Embryonic facial prominence (tissue), 1 donor: ENCODE results near the gene CCNJL.
"Not testable (repeated sequence)": the region's sequence is repeated elsewhere in the genome, so short reads cannot be mapped to it uniquely, and the experiment has no call there.

ENCODE experiments used
- DNase-seq: peaks from one replicate; pipeline ENCODE4 v3.0.0-alpha.2; 2016; ENCODE audit errors: extremely low spot score

The CCNJL gene, protein sequence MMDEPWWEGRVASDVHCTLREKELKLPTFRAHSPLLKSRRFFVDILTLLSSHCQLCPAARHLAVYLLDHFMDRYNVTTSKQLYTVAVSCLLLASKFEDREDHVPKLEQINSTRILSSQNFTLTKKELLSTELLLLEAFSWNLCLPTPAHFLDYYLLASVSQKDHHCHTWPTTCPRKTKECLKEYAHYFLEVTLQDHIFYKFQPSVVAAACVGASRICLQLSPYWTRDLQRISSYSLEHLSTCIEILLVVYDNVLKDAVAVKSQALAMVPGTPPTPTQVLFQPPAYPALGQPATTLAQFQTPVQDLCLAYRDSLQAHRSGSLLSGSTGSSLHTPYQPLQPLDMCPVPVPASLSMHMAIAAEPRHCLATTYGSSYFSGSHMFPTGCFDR

DNA sequence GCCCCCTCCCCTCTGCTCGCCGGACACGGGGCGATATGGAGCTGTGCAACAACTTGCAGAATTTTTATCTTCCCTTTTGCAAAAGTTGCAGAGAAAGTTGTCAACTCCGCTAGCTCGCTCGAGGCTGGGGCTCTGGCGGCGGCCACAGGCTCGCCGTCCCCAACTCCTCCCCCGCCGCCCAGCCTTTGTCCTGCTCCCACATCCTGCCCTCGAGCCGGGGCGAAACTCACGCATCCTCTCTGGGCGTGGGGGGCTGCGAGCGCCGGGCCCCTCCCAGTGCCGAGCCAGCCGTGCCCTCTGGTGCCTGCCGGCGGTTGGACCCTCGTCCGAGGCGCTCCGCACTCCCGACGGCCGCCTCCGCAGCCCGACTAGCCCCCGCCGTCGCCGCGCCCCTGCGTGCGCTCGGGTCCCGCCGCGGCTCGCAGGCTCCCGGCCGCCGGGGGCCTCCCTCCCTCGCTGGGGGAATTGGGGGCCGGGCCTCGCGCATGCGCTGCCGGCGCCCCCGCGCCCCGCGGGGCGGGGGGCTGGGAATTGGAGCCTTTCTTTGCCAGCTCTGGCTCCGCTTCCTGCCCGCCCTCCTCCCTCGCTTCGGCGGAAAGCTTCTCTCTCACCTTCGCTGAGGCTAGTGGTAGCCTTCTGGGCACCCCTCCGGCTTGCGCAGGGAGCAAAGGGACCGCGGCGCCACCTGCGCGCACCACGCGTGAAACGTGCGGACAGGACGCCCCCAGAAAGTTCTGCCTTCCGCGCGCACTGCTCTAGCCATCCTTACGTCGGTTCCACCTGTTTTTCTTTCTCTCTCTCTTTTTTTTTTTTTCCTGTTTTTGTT lies at the start of gene CCNJL:
CCNJL (minus strand) TSS at position 431 of the 826 bp plus-strand sequence. CDS start 641 bp downstream, outside the sequence.
- no peak for DNase-seq

DNA sequence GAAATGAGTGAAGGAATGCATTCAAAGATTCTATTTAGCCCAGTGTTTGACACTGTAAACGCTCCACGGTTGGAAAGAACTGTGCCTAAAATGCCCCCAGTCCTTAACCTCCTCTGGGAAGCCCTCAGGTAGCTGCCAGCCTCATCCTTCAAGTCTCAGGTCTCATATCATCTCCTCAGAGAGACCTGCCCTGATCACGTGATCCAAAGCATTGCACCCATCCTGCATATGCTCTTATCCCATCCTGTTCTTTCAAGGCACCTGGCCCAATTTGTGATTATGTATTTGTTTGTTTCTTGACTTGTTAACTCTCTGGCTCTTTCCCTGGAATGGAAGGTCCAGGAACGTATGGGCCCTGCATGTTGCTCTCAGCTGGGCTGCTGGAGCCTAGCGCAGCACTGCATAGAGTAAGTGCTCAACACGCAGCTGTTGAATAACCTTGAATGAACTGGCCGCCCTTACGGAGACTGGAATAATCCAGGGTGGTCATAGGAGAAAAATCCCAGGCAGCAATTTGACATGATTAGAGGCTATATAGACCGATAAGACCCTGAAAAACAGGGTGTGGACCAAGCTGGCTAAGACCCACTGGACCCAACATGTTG lies 49.4 kb upstream of the CCNJL start:
- DNase-seq: no peak

DNA sequence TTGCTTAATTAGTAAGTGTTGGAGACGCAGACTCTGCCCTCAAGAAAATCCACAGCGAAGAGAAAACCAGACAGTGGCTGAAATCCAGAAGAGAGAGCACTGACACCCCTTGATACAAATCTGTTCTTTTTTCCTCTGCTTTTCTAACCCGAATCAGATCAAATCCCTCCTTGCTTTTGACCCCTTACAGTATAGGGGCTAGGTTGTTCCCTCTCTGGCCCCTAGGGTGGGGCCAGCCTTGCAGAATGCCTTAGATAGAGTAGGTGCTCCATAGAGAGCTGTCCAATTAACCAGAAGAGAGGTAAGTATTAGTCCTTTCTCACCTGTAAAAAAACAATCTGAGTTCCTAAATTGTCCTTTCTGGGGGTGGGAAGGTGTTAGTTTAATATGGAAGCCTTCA lies 47.9 kb upstream of the CCNJL start:
- no peak for DNase-seq

DNA sequence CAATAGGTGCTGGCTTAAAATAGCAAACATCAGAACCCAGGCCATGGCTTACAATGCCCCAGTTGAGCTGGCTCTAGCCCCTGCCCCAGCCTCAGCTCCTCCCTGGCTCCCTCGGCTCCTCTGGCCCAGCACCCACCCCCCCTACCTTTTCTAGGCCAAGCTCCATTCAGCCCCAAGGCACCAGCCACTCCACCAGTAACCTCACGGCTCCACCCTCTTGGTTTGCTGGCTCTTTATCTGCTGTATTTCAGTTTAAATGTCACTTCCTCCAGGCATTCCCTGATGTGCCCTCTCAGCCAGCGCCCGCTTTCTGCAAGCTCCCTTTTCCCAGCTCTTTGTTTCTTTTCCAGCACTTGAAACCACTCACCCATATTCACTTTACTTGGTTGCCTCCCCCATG lies 47.5 kb upstream of the CCNJL start:
- no peak for DNase-seq

DNA sequence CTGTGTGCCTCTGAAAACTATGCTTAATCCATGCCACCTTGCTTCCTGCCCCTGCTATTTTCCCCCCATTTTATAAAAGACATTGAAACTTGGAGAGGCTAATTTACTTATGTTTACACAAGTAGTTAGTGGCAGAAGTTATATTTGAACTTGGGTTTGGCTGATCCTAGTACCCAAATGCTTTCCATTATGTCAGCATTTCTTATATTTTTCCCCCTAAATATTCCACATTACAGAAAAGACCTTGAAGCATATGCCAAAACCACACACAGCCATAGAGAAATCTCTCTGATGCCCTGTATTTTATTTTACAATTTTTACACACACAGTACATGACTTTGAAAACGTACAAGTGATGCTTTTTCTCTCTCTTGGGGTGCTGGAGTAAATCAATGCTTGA lies 46.9 kb upstream of the CCNJL start:
- DNase-seq: peak; percentile 78

DNA sequence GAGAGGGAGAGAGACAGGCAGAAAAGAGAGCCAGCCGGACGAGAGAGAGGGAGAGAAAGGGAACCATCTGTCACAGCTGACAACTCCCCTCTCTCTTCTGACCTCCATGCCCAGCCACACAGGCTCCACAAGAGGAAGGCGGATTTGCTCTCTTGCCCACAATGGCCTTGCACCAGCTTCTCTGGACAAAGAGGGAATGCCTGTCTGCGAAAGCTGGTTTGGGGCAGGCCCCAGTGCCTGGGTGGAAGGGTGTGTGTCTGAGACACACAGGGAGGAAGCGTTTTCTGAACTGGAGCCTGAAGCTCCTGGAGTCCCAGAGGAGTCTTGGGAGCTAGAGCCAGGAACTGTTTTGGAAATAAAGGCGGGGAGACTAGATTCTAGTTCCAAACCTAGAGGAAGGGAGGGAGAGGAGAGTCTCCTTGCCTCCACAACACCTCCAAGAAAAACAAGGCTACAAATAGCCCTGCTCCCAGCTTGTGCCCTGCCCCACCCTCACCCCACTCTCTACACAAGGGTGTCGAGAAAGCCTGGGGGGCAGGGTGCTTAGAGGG lies 45.6 kb upstream of the CCNJL start:
- DNase-seq: no peak

DNA sequence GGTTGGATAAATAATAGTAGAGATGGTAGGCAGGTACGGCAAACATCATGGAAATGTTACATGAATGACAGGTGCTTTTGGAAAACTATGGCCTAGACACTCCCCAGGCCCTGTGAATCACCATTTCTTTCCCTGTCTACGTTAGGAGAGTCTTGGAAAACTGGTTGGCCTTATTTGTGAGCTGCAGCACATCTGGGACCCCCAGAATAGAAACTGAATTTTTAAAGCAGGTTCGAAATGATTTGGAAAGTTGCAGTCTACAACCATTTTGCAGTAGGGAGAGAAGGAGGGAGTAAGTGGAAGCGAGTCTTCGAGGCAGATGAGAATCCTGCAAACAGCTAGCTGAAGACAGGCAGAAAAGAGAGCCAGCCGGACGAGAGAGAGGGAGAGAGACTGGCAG lies 45.0 kb upstream of the CCNJL start:
- DNase-seq: no peak

DNA sequence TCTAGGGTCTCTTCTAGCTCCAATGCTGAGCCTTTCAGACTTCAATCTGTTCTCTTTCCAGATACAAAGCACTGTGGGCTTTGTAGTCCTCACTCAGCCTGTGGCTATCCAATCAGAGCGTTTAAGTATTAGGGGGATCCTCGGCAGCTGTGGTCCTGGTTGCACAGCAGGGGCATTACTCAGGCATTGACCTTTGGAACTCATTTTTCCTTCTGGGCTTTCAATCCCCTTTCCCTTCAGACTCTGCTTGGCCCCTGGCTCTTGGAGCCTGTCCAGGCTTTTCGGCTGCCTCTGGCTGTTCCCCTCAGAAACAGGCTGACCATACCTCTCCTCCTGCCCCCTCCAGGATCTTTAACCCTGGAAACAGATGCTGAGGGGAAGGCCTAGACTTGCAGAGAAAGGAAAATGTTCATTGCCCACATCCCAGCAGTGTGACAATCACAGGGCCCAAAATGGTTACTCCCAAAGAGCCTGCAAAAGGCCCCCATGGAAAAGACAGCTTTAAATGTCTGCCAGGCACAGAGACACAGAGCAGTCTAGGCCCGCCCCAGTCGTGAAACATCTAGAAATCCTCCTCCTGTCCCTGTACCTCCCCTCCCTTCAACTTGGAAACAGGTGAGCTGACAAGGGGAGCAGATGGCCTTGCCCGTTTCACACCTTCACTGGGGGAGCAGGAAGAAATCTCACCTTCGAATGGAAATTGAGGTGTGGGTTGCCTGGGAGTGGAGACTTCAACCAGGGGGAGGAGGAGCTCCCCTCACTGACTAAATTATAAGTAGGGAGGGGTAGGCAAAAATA lies 44.4 kb upstream of the CCNJL start:
- DNase-seq: no peak

DNA sequence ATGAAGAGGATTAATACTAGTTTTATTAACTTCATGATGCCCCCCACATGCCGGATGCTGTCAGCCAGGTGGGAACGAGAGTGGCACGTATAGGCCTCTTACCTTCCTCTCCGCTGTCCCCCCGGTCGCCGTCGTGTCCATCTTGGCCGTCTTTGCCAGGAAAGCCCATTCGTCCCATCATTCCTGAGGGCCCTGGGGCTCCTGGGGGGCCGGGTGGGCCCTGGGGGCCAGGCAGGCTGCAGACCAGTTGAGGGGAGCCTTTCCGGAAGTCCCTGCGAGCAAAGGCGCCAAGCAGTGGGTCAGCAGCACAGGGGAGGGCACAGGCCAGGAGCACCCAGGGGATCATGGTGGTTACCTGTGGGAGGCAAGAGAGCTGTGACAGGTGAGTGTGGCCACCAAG lies 42.3 kb upstream of the CCNJL start:
- DNase-seq: no peak

DNA sequence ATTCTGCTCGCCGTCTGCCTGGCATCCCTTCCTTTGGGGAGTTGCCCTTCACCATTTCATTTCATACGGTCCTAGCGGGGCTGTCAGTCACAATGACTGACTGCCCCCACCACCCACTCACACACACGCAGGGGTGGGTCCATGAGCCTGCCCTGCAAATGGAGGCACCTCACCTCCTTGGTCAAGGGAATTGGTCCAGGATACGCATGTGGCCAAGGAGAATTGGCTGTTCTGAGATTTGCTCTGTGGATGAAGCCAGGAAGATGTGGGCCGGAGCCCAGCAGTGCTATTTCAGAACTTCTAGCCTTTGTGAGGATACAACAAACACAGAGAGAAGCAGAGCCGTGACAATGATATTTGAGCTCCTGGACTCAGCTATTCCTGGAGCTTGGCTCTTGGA lies 41.0 kb upstream of the CCNJL start:
- DNase-seq: no peak

DNA sequence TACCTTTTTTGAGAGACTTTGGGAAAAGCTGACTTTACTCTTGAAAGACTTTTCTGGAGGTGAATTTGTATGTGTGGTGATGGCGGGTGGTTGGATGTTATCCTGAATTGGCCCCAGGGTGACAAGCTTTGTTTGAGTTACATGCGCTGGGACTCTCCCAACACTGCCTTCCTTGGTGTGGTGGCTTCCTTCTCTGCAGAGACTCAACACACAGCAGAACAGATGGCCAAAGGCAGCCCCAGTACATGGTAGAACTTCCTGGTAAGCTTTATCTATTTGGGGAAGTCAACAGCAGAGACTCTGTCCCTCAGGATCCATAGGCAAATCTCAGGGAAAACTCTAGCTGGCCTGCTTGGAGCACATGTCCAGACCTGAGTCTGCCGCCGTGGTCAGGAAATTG lies 39.9 kb upstream of the CCNJL start:
- no peak for DNase-seq

DNA sequence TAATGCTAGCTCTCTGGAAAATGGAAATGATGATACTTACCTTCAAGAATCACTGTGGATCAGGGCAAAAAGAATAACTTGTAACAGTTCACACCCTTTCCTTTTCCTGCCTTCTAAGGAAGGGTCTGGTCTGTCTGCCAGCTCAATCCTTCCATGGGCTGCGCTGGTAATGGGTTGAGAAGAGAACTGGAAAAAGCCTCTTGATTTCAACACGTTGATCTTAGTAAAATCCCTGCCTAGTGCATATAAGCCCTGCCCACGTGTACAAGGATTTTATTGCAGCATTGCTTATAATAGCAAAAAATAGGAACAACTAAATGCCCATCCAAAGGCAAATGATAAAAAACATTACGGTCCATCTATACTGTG lies 37.6 kb upstream of the CCNJL start:
- DNase-seq: no peak

DNA sequence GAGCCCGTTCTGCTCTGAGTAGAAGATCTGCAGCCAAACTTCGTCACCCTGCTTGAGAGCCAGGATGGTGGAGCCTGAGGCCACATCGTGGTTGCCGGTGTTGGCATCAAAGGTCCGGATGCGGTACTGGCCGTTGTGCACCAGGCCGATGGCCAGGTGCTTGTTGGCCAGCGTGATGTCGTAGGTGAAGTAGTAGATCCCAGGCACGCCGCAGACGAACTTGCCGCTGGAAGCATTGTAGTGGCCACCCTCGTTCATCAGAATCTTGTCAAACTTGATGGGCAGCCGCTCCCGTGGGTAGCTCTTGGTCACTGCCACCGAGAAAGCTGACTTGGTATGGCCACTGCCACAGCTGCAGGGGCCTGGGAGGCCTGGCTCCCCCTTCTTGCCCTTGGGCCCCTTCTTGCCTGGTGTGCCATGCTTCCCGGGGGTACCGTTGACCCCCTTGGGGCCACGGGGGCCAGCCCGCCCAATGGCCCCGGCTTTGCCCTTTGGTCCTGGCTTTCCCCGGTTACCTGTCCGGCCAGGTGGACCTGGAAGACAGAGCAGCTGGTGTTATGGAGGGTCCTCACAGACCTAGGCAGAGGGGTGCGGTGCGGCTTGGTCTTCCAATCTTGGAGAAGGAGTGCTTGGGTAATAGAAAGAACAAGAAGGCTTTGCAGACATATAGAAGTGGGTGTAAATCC lies 37.0 kb upstream of the CCNJL start:
- no peak for DNase-seq

DNA sequence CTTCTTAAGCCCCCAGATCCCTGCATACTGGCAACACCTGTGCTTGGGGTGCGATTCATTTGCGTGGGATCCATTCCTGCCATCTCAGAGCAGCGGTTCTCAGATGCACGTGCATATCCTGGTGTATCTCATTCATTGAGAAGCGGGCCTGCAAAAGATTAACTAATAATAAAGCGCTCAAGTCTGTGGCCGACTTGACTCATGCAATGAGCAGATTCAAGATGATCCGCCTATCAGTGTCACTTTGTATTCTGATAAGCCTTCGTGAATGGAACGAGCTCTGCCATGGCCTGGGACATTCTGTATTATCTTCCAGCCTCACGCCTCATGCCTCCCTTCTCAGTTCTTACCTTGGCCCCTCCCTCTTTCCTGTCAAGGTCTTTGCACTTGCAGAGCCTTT lies 35.7 kb upstream of the CCNJL start:
- DNase-seq: no peak

DNA sequence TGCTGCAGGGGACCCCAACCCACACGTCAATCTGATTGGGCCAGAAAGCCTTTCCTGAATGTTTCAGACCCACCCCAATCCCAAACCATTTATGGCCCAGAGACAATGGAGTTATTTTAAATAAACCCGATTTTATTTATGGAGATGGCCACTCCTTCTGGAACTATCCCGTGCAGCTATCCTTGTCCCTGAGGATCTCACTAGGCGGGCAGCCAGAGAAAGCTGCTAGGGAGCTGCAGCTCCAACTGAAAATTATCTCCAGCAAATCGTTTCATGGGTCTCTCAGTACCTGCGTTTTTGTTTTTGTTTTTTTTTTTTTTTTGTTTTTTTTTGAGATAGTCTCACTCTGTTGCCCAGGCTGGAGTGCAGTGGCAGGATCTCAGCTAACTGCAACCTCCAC lies 35.1 kb upstream of the CCNJL start:
- no peak for DNase-seq

DNA sequence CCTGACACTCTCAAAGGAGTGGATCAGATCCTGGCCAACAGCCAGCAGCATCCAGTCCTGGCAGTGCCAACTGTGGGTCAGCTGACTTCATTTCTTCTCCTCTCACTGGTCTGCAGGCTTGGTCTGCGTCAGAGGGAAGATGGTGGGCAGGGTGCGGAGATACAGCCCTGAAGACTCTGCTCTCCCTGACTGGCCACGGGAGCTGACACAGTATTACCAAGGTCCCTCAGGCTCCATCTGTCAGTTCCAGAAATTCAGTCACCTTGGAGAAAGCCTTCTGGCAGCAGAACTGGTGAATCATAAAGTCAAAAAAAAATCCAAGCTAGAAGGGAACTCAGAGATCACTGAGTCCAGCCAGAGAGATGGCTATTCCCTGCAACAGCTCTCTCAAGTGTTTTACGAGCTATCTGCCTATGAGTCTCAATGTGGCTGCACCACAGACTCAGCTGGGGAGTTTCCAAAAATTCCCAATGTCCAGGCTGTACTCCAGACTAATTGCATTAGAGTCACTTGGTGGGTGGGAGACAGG lies 30.1 kb upstream of the CCNJL start:
- no peak for DNase-seq

DNA sequence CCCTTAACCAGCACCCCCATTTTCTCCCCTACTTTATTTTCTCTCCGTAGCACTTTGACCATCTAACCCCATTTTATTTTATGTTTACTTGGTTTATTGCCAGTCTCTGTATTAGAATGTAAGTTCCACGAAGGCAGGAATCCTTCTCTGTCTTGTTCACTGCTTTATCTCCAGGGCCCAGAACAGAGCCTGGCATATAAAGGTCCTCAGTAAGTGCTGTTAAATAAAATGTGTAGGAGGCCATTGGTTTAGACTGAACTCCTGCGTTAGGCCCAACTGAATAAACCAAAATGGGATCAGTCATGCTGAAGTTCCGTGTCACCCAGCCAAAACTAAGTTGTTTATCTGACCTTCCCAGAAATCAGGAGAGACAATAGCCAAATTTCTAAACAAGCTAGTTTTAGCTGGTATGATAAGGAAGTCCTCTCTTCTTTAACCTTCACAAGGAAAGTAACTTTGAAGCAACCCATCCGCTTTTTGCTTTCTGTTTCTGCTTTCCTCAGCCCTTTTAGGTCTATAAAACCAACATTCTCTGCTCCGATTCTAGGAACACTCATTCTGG lies 29.0 kb upstream of the CCNJL start:
- no peak for DNase-seq

DNA sequence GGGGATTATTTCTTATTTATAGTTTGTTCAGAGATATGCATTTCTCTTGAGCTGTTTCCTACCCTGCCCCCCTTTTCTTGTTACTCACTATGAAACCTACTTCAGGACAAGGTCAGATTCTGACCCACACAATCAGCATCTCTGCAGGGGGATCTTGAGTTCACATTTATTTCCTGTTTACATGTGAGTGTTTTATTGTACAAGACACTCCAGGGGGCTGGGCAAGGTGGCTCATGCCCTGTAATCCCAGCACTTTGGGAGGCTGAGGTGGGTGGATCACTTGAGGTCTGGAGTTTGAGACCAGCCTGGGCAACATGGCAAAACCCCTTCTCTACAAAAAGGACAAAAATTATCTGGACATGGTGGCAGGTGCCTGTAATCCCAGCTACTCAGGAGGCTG lies 28.1 kb upstream of the CCNJL start:
- DNase-seq: not testable (repeated sequence)

DNA sequence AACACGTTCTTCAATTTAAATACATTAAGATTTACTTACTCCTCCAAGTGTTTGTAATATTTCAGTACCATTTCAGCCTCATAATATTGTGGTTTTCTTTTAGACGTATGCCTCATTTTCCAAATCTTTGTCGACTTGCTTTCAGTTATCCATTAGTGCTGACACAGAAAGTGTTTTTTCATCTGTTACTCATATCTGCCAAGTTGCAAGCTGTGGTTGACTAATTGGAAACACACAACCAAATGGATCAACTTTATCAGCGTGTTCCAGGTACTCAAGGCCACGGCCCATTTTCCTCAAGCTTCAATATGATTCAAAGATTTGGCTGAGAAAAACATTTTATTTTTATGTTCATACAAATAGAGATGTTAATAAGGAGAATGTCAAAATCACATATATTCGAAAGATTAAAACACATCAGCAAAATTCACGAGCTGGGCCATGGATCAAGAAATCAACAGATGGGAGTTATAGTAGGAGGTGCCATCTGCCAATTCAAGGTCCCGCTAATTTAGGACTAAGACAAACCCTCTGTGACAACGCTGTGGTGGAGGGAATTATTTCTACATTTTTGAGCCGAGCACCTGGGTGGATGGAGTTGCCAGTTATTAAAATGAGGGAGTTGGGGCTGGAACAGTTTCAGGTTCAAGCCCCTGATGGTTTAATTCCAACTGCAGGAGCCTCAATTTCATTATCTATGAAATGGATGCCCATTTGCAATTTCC lies 27.2 kb upstream of the CCNJL start:
- DNase-seq: no peak

DNA sequence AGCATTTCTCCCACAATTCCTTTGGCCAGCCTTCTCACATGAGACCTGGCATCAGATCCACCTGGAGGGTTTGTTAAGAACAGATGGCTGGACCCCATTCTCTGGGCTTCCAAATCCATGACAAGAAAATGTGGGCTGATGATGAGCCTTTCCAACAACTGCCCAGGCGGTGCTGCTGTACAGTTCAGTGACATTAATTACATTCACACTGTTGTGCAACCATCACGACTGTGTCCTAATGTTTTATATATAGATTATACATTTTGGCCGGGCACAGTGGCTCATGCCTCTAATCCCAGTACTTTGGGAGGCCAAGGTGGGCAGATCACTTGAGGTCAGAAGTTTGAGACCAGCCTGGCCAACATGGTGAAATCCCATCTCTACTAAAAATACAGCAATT lies 22.4 kb upstream of the CCNJL start:
- DNase-seq: not testable (repeated sequence)
